Activated B cell treated with CpG ODN at 0.5 μM for 24 hours (primary cell): Measurements from ENCODE around the gene PYHIN1. TPM values are rescaled to one million over a fixed set of nuclear protein-coding genes. Genes with fewer than 3 reads are reported as not detected.
A peak's percentile ranks its signal among the peaks of the same experiment; 100 is the strongest.
"Not testable (repeated sequence)": the region's sequence is repeated elsewhere in the genome, so short reads cannot be mapped to it uniquely, and the experiment has no call there.

Experiments
- ATAC-seq: fragments of 200-7000 bp; cut with Tn5 transposase; one replicate; pipeline ENCODE4 v1.10.0; 2021; ENCODE audit warnings: low read depth, mild to moderate bottlenecking, moderate library complexity
- CTCF ChIA-PET: fragments of 350-600 bp; sonication (Branson Sonifier 250); formaldehyde crosslinking; loops from one replicate; lab custom pipeline; 2021; ENCODE audit warnings: antibody characterized with exemption; lab: Charles Lee
- POLR2A ChIA-PET: fragments of 350-600 bp; sonication (Branson Sonifier 250); formaldehyde crosslinking; loops from one replicate; lab custom pipeline; 2021; ENCODE audit warnings: antibody characterized with exemption; lab: Charles Lee
- DNase-seq: peaks from one replicate; pipeline ENCODE4 v3.0.0; 2022
- H3K27ac Mint-ChIP-seq: one replicate; pipeline ENCODE4 v1.8.0; 2020; ENCODE audit warnings: mixed read lengths
- H3K27me3 Mint-ChIP-seq: one replicate; pipeline ENCODE4 v1.8.0; 2021; ENCODE audit warnings: mixed read lengths
- H3K36me3 Mint-ChIP-seq: one replicate; pipeline ENCODE4 v1.8.0; 2021; ENCODE audit warnings: low read depth, mixed read lengths
- H3K4me1 Mint-ChIP-seq: one replicate; pipeline ENCODE4 v1.8.0; 2021; ENCODE audit warnings: mixed read lengths
- H3K4me3 Mint-ChIP-seq: one replicate; pipeline ENCODE4 v1.8.0; 2020; ENCODE audit warnings: mild to moderate bottlenecking, mixed read lengths
- H3K9me3 Mint-ChIP-seq: one replicate; pipeline ENCODE4 v1.8.0; 2020; ENCODE audit warnings: mixed read lengths
- intact Hi-C: fragments of 100-400 bp; cut with micrococcal nuclease; formaldehyde crosslinking; loops from one replicate; pipeline ENCODE4 v1.15.1; 2024
- total RNA-seq: library from RNA; stranded (reverse); gene quantifications from 2 replicates; pipeline ENCODE4 v1.2.3, GENCODE V29; 2022
- TF ChIP-seq, protein P1 (sequence below): fragments of 200-600 bp; IDR thresholded peaks from one replicate; pipeline ENCODE4 v1.8.0; 2022; ENCODE audit warnings: antibody characterized with exemption, mild to moderate bottlenecking

PYHIN1 gene
- total RNA-seq, 1 donor from 2014 or later, result 5.8 TPM

DNA sequence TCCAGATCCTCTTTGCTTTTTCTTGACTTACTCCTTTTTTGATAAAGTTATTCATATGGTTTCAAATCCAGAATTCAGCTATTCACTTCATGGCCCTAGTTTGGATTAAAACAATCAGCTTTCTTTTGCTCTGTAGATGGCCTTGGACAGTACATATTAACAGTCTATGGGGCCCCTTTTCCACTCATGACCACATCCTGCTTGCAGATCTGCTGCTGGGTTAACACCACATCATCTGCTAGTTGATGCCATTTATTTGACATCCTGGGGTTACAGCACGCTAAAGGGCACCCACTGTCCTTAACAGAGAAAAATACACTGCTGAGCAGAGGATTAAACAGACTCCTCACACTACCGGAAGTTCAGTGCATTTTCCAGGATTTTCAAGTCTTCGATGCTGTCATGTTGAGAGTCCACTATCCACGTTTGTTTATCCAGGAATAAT is 77.4 kb downstream of the PYHIN1 start:
- Mint-ChIP-seq H3K27ac (peak overlapping the region; percentile 93), H3K4me3 (peak overlapping the region; percentile 91), H3K9me3 (no peaks in the 10 kb centered on the region), H3K27me3 (no peaks in the 10 kb centered on the region), H3K36me3 (peaks cover 25% of the 10 kb centered on the region), H3K4me1 (peaks cover 64% of the 10 kb centered on the region)
- ChIA-PET POLR2A (interaction anchor here (0.5 to 4.4 kb wide), 9 partner anchors 11 to 761 kb away, joined by 3 to 75 read pairs (median 6); partner anchors contain the start of gene AIM2), CTCF (interaction anchor here (0.7 to 2.3 kb wide), 4 partner anchors 10 to 81 kb away, joined by 3 to 12 read pairs (median 5); no protein-coding TSS in a partner anchor)
- intact Hi-C loops, result loop anchor here (2.0 to 10.0 kb wide), 4 partner anchors 614 to 894 kb away; partner anchors contain the start of gene OR10T2
- no peak for DNase-seq
- TF ChIP-seq, protein P1, sequence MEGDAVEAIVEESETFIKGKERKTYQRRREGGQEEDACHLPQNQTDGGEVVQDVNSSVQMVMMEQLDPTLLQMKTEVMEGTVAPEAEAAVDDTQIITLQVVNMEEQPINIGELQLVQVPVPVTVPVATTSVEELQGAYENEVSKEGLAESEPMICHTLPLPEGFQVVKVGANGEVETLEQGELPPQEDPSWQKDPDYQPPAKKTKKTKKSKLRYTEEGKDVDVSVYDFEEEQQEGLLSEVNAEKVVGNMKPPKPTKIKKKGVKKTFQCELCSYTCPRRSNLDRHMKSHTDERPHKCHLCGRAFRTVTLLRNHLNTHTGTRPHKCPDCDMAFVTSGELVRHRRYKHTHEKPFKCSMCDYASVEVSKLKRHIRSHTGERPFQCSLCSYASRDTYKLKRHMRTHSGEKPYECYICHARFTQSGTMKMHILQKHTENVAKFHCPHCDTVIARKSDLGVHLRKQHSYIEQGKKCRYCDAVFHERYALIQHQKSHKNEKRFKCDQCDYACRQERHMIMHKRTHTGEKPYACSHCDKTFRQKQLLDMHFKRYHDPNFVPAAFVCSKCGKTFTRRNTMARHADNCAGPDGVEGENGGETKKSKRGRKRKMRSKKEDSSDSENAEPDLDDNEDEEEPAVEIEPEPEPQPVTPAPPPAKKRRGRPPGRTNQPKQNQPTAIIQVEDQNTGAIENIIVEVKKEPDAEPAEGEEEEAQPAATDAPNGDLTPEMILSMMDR, result no peak
- ATAC-seq, result peak; percentile 66

DNA sequence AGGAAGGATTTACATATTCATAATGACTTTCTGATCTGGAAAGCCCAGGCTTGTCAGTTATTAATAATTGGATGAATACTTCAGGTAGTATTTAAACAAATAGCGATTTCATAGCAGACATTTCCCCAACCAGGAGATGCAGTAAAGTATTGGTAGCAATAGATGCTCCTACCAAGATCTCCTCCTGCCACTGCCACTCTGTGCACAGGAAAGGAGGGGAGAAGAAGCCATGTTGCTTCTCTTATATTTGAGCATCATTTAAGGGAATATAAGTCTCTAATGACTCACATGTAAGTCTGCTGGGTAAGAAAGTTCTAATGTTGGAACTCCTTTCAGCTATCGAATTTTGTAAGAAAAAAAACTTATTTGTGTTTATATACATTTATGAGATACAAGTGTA is 77.9 kb downstream of the PYHIN1 start:
- intact Hi-C loops, result loop anchor here (2.0 to 10.0 kb wide), 4 partner anchors 614 to 894 kb away; partner anchors contain the start of gene OR10T2
- ChIA-PET CTCF (interaction anchor here (0.7 to 2.3 kb wide), 5 partner anchors 11 to 80 kb away, joined by 3 to 12 read pairs (median 4); no protein-coding TSS in a partner anchor), POLR2A (interaction anchor here (0.9 to 4.4 kb wide), 12 partner anchors 11 to 831 kb away, joined by 3 to 75 read pairs (median 5); partner anchors contain the start of gene AIM2)
- H3K27ac Mint-ChIP-seq, result peak overlapping the region; percentile 93
- ATAC-seq (peak; percentile 19), DNase-seq (no peak)
- H3K9me3 Mint-ChIP-seq, result no peaks in the 10 kb centered on the region
- H3K27me3 Mint-ChIP-seq, result no peaks in the 10 kb centered on the region
- H3K4me1 Mint-ChIP-seq, result peaks cover 69% of the 10 kb centered on the region
- H3K4me3 Mint-ChIP-seq, result peak overlapping the region; percentile 91
- TF ChIP-seq, protein P1, result no peak
- H3K36me3 Mint-ChIP-seq, result peaks cover 29% of the 10 kb centered on the region

DNA sequence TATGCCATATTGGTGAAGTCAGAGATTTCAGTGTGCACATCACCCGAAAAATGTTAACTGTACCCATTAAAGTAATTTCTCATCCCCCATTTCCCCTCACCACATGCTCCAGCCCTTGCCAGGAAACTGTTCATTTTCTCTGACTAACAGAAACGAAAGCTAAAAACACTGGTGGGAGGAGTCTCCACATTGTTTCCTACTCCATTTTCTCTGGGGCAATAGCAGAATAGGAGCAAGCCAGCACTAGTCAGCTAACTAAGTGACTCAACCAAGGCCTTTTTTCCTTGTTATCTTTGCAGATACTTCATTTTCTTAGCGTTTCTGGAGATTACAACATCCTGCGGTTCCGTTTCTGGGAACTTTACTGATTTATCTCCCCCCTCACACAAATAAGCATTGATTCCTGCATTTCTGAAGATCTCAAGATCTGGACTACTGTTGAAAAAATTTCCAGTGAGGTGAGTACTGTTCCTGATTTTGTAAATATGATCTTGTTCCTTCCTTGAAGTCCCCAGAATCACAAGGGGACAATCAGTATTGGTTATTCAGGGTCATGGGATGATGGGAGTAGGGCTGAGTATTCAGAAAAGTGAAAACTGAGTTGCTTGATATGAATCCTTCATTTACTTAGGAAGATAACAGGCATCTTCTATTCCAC is 78.5 kb downstream of the PYHIN1 start, which contains the start of gene IFI16:
Gene IFI16, plus strand, starts transcription at position 204 of the 658 bp plus-strand sequence. CDS start 4,774 bp downstream, outside the sequence.
- no peak for DNase-seq
- peaks cover 72% of the 10 kb centered on the region for H3K4me1 Mint-ChIP-seq
- POLR2A ChIA-PET, result interaction anchor here (0.7 to 4.4 kb wide), 14 partner anchors 10 to 1223 kb away, joined by 3 to 75 read pairs (median 5); partner anchors contain the start of gene AIM2

DNA sequence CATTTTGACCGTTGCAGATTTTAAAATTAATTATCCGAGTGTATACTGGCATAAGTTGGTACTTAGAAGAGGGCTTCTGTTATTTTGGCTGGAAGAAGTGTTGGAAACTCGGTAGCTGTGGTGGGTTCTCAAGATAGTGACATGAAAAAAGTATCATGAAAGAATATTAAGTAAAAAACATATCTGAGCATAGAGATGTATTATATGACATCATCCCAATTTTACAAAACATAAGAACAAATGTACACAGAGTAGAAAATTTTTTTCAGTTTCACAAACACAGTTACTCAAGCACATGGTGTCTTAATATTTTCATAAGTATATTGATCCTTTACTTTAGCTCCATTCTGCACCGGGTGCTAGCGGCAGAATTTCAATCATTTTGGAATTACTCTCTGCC is 79.0 kb downstream of the PYHIN1 start:
- H3K36me3 Mint-ChIP-seq, result peaks cover 38% of the 10 kb centered on the region
- intact Hi-C loops, result loop anchor here (10.0 kb wide), 3 partner anchors 1196 to 1614 kb away; no protein-coding TSS in a partner anchor
- CTCF ChIA-PET, result interaction anchor here (0.9 kb wide), 1 partner anchor 46 kb away, joined by 3 read pairs; no protein-coding TSS in a partner anchor
- ATAC-seq (no peak), DNase-seq (no peak)
- TF ChIP-seq, protein P1, result no peak
- POLR2A ChIA-PET, result interaction anchor here (0.6 to 4.4 kb wide), 10 partner anchors 10 to 1224 kb away, joined by 3 to 75 read pairs (median 5); partner anchors contain the start of gene AIM2
- H3K4me3 Mint-ChIP-seq, result peak overlapping the region; percentile 91
- H3K27me3 Mint-ChIP-seq, result no peaks in the 10 kb centered on the region
- H3K4me1 Mint-ChIP-seq, result peaks cover 73% of the 10 kb centered on the region
- no peaks in the 10 kb centered on the region for H3K9me3 Mint-ChIP-seq
- H3K27ac Mint-ChIP-seq, result peak overlapping the region; percentile 93

More for the DNA sequence above, 78.5 kb downstream of the PYHIN1 start, which contains the start of gene IFI16:
- Mint-ChIP-seq H3K27me3 (no peaks in the 10 kb centered on the region), H3K36me3 (peaks cover 34% of the 10 kb centered on the region), H3K4me3 (peak within 1 kb of the TSS; percentile 91), H3K9me3 (no peaks in the 10 kb centered on the region), H3K27ac (peak within 1 kb of the TSS; percentile 93)
- ATAC-seq, result peak; percentile 61
- CTCF ChIA-PET, result interaction anchor here (0.7 to 1.2 kb wide), 3 partner anchors 46 to 80 kb away, joined by 3 to 4 read pairs (median 3); no protein-coding TSS in a partner anchor
- TF ChIP-seq, protein P1, result no peak
- intact Hi-C loops, result loop anchor here (2.0 to 10.0 kb wide), 7 partner anchors 615 to 1615 kb away; partner anchors contain the start of gene OR10T2

DNA sequence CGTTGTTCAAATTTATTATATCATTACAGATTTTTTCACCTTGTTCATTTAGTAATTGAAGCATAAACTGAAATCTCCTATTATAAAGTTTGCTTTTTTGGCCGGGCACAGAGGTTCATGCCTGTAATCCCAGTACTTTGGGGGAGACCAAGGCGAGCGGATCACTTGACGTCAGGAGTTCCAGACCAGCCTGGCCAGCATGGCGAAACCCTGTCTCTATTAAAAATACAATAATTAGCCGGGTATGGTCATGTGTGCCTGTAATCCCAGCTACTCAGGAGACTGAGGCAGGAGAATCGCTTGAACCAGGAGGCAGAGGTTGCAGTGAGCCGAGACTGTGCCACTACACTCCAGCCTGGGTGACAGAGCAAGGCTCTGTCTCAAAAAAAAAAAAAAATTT is 79.6 kb downstream of the PYHIN1 start:
- H3K27ac Mint-ChIP-seq, result peak overlapping the region; percentile 93
- peak overlapping the region; percentile 91 for H3K4me3 Mint-ChIP-seq
- CTCF ChIA-PET, ATAC-seq, H3K9me3 Mint-ChIP-seq, DNase-seq, H3K27me3 Mint-ChIP-seq: not testable (repeated sequence)
- H3K4me1 Mint-ChIP-seq, result peaks cover 73% of the 10 kb centered on the region
- intact Hi-C loops, result loop anchor here (10.0 kb wide), 3 partner anchors 1196 to 1614 kb away; no protein-coding TSS in a partner anchor
- H3K36me3 Mint-ChIP-seq, result peaks cover 44% of the 10 kb centered on the region
- POLR2A ChIA-PET, result interaction anchor here (0.6 to 4.4 kb wide), 4 partner anchors 57 to 863 kb away, joined by 3 to 75 read pairs (median 36); partner anchors contain the start of gene AIM2
